Activated CD4-positive, alpha-beta T cell treated with anti-CD3 and anti-CD28 coated beads for 48 hours (primary cell): Measurements from ENCODE around the gene SAE1.
"Not testable (repeated sequence)": the region's sequence is repeated elsewhere in the genome, so short reads cannot be mapped to it uniquely, and the experiment has no call there.

ENCODE experiments used
- DNase-seq: peaks from one replicate; pipeline ENCODE4 v3.0.0-alpha.2; 2020

The SAE1 gene

DNA sequence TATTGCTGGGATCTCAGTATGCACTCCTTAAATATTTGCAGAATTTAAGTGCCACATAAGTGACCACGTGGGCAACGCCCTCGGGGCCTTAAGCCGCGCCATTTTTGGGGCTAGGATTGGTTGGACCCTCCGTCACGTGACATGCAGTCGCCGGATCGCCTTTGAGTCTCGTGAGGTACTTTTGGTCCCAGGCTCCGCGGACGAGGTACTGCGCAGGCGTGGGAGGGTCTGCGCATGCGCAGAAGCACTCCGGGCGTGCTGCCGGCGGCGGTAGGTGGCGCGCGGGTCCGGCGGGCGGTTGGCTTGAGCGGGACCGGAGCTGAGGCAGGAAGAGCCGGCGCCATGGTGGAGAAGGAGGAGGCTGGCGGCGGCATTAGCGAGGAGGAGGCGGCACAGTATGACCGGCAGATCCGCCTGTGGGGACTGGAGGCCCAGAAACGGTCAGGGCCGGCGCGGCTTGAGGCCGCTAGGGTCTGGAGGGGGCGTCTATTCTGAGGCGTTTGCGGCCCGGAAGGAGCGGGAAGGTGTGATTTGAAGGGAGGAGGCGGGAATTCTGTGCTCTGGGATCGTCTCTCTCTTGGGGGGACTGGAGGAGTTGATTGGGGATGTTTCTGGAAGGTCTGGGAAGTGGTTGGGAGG lies at the start of gene SAE1:
Gene SAE1 (plus strand): TSS at position 247 of the 639 bp plus-strand sequence. CDS start 96 bp downstream, at position 343.
- peak; percentile 95 for DNase-seq

- no peak for DNase-seq
Measured at GRCh38 chr19:47081095-47081494, 49.5 kb upstream of the SAE1 start.

GRCh38 chr19:47082493-47082892 lies 48.1 kb upstream of the SAE1 start:
- no peak for DNase-seq

DNA sequence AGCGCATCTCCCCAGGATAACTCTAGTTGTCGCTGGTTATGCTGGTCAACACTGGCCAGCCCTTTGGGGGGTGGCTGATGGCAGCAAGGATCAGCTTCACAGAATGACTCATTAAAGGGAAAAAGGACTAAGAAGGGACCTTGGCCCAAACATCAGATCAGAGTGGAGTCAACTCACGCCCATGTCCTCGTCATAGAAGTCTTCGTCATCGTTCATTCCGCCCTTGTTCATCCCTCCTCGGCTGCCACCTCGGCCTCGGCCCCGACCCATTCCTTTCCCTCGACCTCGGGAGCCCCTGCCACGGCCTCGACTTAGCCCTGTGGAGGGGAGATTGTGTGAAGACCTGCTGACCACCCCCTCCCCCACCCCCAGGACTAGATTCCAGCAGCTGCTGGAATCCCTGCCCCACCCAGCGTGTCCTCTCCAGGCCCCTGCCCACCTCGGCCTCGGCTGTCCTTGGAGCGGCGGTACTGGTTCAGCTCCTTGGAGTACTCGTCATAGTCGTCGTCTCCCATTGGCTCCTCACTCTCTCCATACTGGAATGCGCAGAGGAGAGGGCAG lies 45.7 kb upstream of the SAE1 start:
- no peak for DNase-seq

DNA sequence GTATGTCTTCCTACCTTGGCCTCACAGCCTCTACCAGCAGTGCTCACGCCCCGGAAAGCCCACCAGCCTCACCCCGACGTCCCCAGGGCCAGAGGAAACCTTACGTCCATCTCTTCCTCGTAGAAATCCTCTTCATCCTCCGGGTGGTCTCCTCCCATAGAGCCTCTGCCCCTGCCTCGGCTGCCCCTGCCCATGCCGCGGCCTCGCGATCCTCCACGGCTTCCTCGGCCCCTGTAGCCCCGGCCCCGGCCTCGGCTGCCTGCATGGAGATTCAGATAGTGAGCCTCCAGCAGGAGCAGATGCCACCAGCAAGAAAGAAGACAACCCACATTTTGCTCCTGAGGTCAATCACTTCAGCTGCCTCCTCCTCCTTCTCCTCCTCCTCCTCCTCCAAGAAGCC lies 44.4 kb upstream of the SAE1 start:
- DNase-seq: no peak

DNA sequence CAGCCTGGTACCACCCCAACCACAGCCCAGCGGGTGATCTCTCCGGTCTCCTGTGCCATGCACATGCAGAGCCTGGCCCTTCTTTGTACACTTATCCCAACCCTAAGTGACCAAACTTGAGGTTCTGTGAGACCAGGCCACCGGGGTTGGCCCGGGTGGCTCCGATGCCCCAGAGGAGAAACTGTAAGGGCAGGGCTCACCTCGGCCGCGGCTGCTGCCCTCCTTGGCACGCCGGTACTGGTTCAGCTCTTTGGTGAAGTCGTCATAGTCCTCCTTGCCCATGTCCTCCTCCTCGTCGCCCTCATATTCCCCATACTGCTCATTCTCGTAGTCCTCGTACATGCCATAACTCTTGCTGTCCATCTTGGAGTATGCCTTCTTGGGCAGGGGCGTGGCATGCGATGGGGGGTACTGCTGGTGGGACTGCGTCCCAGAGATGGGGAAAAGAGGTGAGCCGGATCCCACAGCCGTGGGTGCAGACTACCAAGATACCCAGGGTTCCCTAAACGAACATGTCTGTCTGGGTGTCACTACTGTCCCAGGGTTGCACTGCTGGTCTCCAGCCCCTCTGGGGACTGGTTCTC lies 40.8 kb upstream of the SAE1 start:
- DNase-seq: no peak

DNA sequence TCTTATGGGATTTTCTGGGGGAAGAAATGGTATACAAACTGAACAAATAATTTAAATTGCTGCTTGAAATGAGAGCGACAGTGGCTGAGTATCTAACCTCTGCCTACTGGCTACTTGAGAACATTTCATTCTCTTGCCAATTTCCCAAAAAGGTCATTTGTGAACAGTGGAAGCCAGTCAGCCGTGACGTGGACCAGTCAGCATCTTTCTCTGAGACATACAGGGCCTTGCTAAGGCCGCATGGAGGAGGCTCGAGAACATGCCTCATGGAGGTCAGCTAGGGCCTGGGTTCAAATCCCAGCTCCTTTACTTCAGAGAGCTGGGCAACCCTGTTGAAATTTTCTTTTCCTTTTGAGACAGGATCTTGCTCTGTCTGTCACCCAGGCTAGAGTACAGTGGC lies 37.4 kb upstream of the SAE1 start:
- no peak for DNase-seq

DNA sequence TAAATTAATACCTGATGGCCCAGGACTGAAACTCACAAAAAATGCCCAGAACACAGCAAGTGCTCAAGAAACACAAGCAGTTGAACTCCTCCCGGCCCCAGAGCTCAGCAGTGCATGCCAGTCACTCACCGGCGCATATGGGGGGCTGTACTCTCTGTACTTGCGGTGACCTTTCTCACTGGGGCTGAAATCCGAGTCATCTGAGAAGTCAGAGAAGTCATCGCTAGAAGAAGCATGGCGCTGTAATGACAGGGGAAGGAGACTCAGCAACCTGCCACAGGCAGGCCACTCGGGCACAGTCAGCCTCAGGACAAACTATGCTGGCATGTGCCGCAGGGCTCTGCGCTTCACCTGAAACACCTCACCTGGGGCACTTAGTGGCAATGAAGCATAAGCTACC lies 36.8 kb upstream of the SAE1 start:
- peak; percentile 66 for DNase-seq

GRCh38 chr19:47094557-47095475 lies 35.8 kb upstream of the SAE1 start:
- peak; percentile 61 for DNase-seq

- no peak for DNase-seq
Measured at GRCh38 chr19:47095476-47096099, 35.0 kb upstream of the SAE1 start.

- DNase-seq: no peak
Measured at GRCh38 chr19:47096100-47096704, 34.4 kb upstream of the SAE1 start.

- no peak for DNase-seq
Measured at GRCh38 chr19:47096721-47097120, 33.9 kb upstream of the SAE1 start.

- DNase-seq: no peak
Measured at GRCh38 chr19:47097396-47098201, 33.0 kb upstream of the SAE1 start.

DNA sequence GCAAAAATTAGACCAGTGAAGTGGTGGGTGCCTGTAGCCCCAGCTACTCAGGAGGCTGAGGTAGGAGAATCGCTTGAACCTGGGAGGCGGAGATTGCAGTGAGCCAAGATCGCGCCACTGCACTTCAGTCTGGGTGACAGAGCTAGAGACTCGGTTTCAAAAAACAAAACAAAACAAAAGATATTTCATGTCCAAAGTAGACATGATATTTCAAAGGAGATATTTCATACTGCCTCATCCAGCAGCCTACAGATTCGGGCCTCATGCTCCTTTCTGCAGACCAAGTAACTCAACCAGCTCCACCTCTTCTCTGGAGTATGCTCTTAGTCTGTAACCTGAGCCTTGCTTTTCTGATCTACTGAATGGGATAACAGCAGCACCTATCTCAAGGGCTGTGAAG lies 32.0 kb upstream of the SAE1 start:
- DNase-seq: no peak

DNA sequence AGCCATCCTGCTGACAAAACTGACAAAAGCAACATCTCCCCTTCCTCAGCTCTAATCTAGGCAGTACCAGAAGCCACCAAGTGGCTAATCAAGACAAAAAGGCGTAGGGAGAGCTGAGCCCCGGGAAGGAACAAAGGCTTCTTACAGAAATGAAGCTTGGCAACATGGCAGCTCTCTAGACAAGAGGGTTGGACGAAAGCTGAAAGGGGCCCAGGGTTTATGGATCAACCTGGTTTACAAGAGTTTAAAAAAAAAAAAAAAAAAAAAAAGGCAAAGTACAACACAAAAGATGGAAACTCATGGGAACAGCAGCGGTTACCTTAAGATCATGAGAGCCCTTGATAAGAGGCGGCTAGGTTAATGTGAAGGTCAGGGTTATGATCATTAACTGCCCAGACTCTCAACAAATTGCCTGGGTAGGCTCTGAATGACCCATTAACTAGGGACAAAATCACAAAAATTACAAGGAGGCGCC lies 31.0 kb upstream of the SAE1 start:
- no peak for DNase-seq

DNA sequence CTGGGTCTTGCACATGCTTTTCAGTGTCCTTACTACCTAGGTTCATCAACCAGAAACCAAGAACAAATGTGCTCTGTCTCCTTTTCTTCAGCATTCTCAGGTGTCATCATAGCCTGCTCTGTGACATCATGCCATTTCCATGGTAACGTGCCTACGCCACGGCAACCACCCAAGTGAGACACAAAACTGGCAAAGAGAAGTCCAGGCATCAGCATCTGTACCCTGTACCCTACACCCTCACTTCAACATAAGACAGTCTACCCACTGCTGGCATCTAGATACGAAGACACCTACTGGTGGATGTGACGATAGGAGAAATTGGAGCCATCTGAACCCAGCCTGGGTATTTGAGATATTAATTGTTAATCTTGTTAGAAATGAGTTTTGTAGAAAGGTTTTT lies 30.3 kb upstream of the SAE1 start:
- peak; percentile 45 for DNase-seq

DNA sequence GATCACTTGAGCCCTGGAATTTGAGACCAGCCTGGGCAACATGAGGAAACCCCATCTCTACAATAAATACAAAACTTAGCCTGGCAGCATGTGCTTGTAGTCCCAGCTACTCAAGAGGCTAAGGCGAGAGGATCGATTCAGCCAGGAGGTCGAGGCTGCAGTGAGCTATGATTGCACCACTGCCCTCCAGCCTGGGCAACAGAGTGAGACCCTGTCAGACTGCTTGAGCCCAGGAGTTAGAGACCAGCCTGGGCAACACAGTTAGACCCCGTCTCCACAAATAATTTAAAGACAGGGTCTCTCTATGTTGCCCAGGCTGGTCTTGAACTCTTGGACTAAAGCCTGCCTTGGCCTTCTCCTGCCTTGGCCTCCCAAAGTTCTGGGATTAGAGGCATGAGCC lies 29.5 kb upstream of the SAE1 start:
- DNase-seq: not testable (repeated sequence)

DNA sequence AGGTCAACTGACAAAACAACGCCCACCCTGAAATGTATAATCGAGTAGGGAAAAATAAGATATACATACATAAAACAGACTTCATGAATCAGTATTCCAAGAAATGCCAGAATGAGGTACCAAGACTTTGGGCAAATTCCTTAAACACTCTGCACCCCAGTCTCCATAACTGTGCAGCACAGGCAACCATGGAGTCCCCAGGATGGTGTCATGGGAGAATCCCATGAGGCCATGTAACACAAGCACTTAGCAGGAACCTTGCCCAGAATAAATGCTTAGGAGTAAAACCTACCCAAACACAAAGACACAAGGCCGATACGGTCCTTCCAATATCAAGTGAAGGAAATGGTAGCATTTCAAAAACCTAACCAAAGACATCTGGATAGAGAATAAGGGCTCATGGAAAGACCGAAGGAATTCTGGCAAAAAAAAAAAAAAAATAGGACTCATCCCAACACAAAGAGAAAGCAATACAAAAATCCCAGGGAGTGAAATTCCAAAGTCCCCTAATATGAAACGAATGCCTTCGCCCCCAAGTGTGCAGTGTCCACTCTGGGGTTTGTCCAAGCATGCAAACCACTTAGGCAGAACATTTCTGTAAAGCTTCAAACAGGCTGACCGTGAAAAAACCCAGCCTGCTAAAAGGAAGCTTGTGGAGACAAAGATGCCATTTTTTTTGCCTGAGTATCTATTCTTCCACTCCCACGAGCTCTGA lies 28.1 kb upstream of the SAE1 start:
- DNase-seq: no peak

DNA sequence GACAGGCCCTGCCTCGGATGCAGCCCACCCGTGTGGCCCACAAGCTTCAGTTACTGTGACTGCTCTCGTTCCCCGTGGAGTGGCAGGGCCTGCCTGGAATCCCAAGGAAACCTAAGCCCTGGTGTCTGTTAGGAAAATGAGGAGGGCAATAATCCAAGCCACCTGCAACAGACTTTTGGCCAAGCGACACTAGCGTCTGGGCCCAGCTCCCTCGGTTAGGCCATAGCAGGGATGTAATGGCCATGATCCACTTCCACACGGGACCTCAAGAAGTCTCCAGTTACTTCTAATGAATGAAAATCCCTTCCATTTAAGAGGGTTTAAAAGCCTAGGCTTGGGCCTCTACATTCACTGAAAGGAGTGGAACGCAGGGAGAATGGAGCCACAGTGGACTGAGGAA lies 26.0 kb upstream of the SAE1 start:
- no peak for DNase-seq

- no peak for DNase-seq
Measured at GRCh38 chr19:47105874-47106273, 24.8 kb upstream of the SAE1 start.

DNA sequence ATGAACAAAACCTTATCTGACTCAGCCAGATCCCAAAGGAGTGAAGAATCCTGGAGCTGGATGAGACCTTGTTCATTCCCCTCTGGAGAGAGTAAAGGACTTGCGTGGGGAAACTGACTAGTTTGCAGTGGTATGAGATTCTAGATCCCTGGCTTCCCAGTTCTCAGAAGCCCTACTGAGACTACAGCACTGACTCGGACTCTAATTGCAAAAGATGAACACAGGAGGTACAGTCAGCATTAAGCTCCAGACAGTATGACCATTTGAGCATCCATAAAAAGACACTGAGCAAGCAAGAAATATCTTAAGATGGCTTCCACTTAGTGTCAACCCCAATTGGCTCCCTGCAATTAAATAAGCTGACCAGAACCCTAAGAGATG lies 23.8 kb upstream of the SAE1 start:
- DNase-seq: no peak
